ENCODE results near the gene DCAF11. TPM values are rescaled to one million over a fixed set of nuclear protein-coding genes. Genes with fewer than 3 reads are reported as not detected.
A peak's percentile ranks its signal among the peaks of the same experiment; 100 is the strongest.

DCAF11 gene
- total and polyA plus RNA-seq, 2 of the 13 experiments (the other 11 are each of a cell fraction or from before 2014, with no cell fraction given), result 150 to 257 TPM

DNA sequence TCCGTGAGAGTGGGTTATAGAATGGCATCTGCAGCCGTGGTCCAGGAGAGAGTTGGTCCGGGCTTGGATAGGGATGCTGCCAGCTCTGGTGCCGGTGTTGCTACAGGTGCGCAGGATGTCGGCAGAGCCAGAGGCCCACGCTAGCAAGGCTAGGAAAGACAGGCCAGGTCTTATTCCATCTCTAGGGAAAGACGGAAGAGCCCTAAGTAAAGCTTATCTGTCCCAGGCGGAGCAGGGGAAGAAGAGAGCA lies 20.9 kb downstream of the DCAF11 start (continued):
- TF ChIP-seq, protein P1, sequence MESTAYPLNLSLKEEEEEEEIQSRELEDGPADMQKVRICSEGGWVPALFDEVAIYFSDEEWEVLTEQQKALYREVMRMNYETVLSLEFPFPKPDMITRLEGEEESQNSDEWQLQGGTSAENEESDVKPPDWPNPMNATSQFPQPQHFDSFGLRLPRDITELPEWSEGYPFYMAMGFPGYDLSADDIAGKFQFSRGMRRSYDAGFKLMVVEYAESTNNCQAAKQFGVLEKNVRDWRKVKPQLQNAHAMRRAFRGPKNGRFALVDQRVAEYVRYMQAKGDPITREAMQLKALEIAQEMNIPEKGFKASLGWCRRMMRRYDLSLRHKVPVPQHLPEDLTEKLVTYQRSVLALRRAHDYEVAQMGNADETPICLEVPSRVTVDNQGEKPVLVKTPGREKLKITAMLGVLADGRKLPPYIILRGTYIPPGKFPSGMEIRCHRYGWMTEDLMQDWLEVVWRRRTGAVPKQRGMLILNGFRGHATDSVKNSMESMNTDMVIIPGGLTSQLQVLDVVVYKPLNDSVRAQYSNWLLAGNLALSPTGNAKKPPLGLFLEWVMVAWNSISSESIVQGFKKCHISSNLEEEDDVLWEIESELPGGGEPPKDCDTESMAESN (CRISPR knock-in tag; conservative IDR thresholded peaks at IDR 0.05), result no peak
- TF ChIP-seq MZF1 (CRISPR knock-in tag; IDR thresholded peaks at IDR 0.05; ENCODE audit: borderline replicate concordance), result peak; percentile 87; the same call in 1 of the 2 replicates
- TF ChIP-seq U2AF2 (IDR thresholded peaks at IDR 0.05; ENCODE audit: low read depth, low read length), result no peak
- no peak for TF ChIP-seq TP53 (CRISPR knock-in tag; conservative IDR thresholded peaks at IDR 0.05)
- no peak for TF ChIP-seq DPF2 (CRISPR knock-in tag; IDR thresholded peaks at IDR 0.05; ENCODE audit: borderline replicate concordance, low read depth)
- no peak for TF ChIP-seq SAP130 (CRISPR knock-in tag; IDR thresholded peaks at IDR 0.05; ENCODE audit: low read depth)
- TF ChIP-seq NFYB (CRISPR knock-in tag; IDR thresholded peaks at IDR 0.05), result no peak
- no peak for TF ChIP-seq ZNF251 (CRISPR knock-in tag; IDR thresholded peaks at IDR 0.05)
- TF ChIP-seq ZNF136 (CRISPR knock-in tag; IDR thresholded peaks at IDR 0.05; ENCODE audit: low read depth), result no peak
- TF ChIP-seq NPAS2 (CRISPR knock-in tag; IDR thresholded peaks at IDR 0.05; ENCODE audit: borderline replicate concordance), result no peak
- TF ChIP-seq ARID5B (CRISPR knock-in tag; IDR thresholded peaks at IDR 0.05), result no peak
- no peak for TF ChIP-seq SMC3 (IDR thresholded peaks at IDR 0.05; ENCODE audit: low read length)
- no peak; the same call in 1 of the 2 replicates for TF ChIP-seq ATAD3A (CRISPR knock-in tag; IDR thresholded peaks at IDR 0.05)
- peak; percentile 83; the same call in 1 of the 2 replicates for TF ChIP-seq ZMAT3 (CRISPR knock-in tag; conservative IDR thresholded peaks at IDR 0.05)
- no peak for TF ChIP-seq THAP8 (CRISPR knock-in tag; IDR thresholded peaks at IDR 0.05; ENCODE audit: borderline replicate concordance)
- TF ChIP-seq NAIF1 (CRISPR knock-in tag; IDR thresholded peaks at IDR 0.05; ENCODE audit: borderline replicate concordance), result no peak
- TF ChIP-seq ZNF710 (CRISPR knock-in tag; IDR thresholded peaks at IDR 0.05; ENCODE audit: borderline replicate concordance), result no peak
- no peak for TF ChIP-seq IKZF1 (IDR thresholded peaks at IDR 0.05)
- TF ChIP-seq JDP2 (CRISPR knock-in tag; IDR thresholded peaks at IDR 0.05; ENCODE audit: borderline replicate concordance), result no peak
- no peak for TF ChIP-seq DMTF1 (CRISPR knock-in tag; IDR thresholded peaks at IDR 0.05)
- no peak for TF ChIP-seq KDM3A (CRISPR knock-in tag; IDR thresholded peaks at IDR 0.05; ENCODE audit: low read depth)
